Stimulated activated CD8-positive, alpha-beta memory T cell treated with anti-CD3 and anti-CD28 coated beads, Interleukin-2, amount 100 ng/mL, for 1 hour (primary cell): ENCODE results near the gene CACNA1G.

ENCODE experiments used
- DNase-seq, 2 donors: peaks; one replicate each; pipeline ENCODE4 v3.0.0-alpha.2; 2020; ENCODE audit warnings: low read depth in 2 of 2

Gene CACNA1G

DNA sequence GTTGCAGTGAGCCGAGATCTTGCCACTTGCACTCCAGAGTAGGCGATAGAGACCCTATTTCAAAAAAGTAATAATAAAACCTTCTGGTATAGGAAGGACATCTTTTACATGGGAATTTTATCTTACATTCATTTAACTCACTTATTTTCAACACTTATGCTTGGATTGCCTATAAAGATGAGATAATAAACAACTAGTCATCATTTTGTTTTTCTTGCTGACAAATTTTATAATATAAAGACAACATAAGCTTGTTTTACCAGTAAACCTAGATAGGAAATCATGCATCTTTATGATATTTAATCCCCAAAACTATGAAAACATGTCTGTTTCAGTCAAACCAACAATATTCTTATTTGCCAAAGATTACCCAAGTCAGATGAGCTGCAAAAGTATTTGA is 91.1 kb downstream of the CACNA1G start:
- no peak for DNase-seq

DNA sequence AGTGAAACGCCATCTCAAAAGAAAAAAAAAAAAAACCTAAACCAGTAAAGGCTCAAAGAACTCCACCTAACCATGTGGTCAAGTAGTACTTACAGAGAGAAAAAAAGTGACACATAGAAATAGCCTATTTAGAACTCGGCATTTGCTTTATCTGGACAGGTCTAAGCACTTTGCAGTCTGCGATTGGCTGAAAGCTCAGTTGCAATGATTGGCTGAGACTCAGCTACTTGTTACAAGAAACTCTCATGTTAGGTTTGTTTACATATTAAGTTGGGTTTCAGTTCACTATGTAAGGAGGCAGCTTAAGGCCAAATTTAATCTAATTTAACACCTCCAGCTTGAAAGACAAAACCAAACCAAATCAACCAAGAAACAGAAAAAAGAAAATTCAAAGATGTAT is 93.2 kb downstream of the CACNA1G start:
- no peak for DNase-seq

DNA sequence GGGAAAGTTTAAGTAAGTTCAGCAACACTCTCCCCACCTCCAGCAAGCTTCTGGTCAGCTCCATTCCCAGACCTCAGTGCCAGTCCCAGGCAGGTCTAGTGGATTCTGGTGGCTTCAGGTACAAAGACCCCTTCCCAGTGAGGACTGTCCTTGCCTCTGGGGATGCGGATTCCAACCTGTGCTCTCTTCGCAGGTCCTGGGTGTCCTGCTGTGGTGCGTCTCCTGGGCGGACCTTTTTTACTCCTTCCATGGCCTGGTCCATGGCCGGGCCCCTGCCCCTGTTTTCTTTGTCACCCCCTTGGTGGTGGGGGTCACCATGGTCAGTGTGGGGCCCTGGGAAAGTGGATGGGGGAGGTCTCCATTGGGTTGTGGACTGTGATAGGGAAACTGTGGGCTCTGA is 96.0 kb downstream of the CACNA1G start:
- no peak for DNase-seq

GRCh38 chr17:50657054-50657453 is 96.5 kb downstream of the CACNA1G start:
- no peak for DNase-seq

GRCh38 chr17:50657627-50658026 is 97.1 kb downstream of the CACNA1G start:
- no peak for DNase-seq

- no peak for DNase-seq
Observed at GRCh38 chr17:50658616-50659015, 98.1 kb downstream of the CACNA1G start.

DNA sequence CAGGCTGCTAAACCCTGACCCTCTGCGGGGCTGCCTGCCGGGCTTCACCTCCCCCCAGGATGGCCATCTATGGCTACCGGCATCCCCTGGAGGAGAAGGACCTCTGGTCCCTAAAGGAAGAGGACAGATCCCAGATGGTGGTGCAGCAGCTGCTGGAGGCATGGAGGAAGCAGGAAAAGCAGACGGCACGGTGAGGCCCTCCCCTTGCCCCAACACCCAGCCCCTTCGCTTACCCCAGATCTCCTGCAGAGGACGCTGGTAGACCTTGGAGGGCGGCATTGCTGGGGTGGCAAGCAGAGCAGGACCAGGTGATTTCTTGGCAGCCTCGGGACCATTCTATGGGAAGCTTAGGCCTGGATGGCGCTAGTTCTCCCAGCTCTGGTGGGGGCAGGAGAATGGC is 98.7 kb downstream of the CACNA1G start:
- no peak for DNase-seq

DNA sequence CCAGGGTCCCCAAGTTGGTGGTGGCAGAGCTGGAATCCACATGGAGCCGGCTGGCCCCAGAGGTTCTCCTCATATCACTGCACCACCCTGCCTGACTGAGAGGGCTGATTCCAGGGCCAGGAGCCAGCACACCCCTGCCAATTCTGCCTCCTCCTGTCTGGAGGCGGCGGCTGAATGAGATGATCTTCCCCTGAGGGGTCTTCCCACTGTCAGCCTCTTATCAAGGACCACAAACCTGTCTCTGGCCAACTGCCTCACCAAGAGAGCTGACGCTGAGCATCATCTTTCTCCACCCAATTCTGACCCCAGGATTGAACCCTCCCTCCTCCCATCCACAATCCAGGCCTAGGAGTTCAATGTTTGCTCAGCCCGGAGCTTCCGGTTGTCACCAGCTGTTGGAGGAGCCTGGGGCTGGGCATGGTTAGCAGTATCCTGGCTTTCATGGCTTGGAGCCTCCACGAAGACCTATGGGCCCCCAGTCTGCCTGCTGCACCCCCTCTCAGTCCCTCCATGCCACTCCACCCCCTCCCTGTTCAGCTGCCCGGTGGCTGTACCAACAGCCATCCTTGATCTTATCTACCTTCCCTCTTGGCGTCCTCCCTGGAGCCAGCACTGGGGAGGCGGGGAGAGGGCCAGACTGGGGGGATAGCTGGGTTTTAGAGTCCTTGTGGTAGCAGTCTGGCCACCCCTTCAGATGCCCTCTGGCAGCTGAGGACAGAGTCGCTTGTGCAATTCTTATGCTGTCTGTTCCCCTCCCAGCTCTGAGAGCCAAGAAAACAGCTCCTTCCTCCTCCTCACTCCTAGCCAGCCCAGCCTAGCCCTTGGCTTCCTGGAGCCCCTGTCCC is 99.7 kb downstream of the CACNA1G start:
- no peak for DNase-seq

DNA sequence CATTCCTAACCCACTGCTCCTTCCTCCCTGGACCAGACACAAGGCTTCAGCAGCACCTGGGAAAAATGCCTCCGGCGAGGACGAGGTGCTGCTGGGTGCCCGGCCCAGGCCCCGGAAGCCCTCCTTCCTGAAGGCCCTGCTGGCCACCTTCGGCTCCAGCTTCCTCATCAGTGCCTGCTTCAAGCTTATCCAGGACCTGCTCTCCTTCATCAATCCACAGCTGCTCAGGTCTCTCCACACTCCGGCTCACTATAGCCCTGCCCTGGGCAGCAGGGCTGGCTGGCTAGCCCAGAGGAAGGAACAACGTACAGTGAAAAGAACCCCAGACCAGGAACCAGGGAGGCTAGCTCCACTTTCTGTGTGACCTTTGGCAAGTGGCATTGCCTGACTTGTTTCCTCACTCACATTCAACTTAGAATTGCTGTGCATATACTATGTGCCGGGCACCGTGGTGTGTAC is 100.4 kb downstream of the CACNA1G start:
- DNase-seq: no peak

DNA sequence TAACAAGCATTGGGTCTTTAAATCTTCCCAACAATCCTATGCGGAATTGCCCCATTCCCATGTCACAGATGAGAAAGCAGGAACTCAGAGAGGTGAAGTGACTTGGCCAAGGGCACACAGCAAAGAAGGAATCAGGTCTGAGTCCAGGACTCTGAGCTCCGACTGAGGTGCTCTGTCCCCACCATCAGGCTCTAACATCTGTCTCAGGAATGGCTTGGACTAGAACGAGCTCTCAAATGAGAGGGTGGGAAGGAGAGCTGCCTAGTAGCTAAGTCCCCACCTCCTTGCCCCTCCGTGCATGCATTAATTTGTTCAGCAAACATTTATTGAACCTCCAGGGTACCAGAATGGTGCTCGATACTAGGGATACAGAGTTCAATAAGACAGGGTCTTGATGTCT is 100.8 kb downstream of the CACNA1G start:
- DNase-seq: no peak

GRCh38 chr17:50661795-50662391 is 101.4 kb downstream of the CACNA1G start:
- DNase-seq: no peak

GRCh38 chr17:50662632-50663225 is 102.2 kb downstream of the CACNA1G start:
- DNase-seq: no peak

DNA sequence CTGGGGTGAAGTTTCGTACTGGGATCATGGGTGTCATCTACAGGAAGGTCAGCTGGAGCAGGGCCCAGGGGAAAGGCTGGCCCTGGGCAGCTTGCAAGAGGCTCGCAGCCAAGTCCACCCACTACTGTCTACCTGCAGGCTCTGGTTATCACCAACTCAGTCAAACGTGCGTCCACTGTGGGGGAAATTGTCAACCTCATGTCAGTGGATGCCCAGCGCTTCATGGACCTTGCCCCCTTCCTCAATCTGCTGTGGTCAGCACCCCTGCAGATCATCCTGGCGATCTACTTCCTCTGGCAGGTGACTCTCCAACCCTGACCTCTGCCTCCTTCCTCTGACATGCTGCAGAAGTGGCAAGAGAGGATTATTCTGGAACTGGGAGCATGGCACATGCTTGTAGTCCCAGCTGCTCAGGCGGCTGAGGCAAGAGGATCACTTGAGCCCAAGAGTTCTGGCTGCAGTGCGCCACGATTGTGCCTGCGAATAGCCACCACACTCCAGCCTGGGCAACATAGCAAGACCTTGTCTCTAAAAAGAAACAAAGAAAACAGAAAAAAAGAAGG is 103.4 kb downstream of the CACNA1G start:
- DNase-seq: no peak

- DNase-seq: no peak
Observed at GRCh38 chr17:50664788-50665458, 104.4 kb downstream of the CACNA1G start.

DNA sequence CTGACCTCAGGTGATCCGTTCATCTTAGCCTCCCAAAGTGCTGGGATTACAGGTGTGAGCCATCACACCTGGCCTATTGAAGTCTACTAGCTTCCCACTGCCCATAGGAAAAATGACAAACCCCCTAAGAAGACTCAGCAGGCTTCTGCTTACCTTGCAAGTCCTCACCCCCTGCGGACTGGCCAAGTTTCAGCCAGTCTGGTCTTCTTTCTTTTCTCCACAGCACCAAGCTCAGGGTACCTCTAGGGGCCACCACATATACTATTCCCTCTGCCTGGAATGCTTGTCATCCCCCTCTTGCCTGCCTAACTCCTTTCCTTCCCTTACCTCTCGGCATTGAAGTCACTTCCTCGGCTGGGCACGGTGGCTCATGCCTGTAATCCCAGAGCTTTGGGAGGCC is 105.3 kb downstream of the CACNA1G start:
- DNase-seq: no peak

DNA sequence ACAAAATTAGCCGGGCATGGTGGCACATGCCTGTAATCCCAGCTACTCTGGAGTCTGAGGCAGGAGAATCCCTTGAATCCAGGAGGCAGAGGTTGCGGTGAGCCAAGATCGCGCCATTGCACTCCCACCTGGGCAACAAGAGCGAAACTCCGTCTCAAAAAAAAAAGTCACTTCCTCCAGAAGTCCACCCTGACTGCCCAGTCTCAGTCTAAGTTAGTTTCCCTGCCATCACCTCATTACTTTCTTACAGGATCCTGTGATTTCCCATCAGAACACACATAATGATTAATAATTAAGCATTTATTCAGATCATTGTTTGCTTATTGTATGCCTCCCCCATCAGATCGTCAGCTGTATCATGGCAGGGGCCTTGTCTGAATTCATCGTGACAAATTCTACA is 105.8 kb downstream of the CACNA1G start:
- DNase-seq: no peak

DNA sequence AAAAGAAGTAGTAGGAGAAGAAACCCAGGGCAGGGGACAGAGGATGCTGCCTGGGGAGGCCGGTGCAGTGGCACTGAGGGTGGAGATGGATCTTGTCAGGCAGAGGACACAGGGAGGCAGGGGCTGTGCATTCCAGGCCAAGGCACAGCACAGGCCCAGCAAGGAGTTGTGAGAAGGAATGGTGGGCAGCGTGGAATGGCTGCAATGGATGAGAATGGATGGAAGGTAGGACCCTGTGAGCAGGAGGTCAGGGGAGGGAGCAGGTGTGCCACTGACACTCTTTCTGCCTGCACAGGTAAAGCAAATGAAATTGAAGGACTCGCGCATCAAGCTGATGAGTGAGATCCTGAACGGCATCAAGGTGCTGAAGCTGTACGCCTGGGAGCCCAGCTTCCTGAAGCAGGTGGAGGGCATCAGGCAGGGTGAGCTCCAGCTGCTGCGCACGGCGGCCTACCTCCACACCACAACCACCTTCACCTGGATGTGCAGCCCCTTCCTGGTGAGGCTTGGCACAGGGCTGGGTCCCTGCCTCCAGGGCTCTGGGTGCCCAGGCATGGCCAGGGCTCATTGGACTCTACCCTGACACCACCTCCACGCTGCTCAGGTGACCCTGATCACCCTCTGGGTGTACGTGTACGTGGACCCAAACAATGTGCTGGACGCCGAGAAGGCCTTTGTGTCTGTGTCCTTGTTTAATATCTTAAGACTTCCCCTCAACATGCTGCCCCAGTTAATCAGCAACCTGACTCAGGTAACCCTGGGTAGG is 106.9 kb downstream of the CACNA1G start:
- no peak for DNase-seq

DNA sequence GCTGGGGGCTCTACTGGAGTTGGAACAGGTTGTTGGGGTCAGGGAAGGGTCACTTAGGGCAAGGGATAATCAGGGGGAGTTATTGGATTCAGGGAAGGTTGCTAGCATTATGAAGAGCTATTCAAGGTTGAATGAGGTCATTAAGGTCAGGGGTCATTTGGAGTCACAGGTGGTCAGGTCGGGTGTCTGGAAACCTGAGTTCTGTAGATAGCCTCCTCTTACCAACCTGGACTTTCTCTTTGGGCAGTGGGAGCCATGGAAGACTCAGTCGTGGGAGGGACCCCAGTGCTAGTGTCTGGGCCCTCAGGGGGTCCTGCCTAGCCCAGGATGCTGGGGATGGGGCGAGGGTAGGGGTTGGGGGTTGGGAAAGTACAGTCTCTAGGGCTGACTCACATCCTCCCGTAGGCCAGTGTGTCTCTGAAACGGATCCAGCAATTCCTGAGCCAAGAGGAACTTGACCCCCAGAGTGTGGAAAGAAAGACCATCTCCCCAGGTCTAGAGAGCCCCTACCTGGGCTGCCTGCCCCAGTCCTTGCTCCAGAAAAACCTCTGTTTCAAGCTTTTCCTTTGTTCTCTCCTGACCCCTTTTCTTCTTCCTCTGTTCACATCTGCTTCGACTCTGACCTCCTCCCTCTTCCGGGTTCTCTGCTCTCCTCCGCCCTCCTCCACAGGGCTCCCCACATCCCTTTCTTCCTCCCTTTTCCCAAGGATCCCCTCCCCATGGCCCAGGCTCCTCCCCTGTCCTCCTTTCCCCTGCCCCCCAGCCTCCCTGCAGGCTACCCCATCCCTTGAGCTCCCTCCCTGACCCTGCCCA is 107.7 kb downstream of the CACNA1G start:
- no peak for DNase-seq

GRCh38 chr17:50668838-50669581 is 108.5 kb downstream of the CACNA1G start:
- no peak for DNase-seq

DNA sequence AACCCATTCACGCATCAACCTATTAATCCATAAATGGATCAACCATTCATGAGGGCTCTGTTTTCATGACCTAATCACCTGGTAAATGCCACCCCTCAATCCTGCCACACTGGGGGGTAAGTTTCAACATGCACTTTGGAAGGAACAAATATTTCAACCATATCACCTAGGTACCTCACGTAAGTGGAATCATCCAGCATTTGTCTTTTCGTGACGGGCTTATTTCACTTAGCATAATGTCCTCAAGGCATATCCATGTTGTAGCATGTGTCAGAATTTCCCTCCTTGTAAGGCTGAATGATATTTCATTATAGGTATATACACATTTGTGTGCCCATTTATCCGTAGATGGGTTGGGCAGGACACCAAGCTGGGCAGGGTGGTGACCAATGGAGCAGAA is 111.6 kb downstream of the CACNA1G start:
- no peak for DNase-seq
